Measurements from ENCODE around the gene CNN2.

CNN2 gene

GRCh38 chr19:984165-984967 lies 42.0 kb upstream of the CNN2 start, which contains the start of gene WDR18:
TSS of gene WDR18 (plus strand) at chr19:984345. CDS start at chr19:984354, 9 bp downstream.
- TF ChIP-seq CTCF (IDR thresholded peaks at IDR 0.05; ENCODE audit: low read depth, low read length), result no peak
- no peaks in the 10 kb centered on the region for H3K4me1 ChIP-seq
- no peaks in the 10 kb centered on the region for H3K27me3 ChIP-seq
- peak; percentile 95 for DNase-seq
- peaks cover 18% of the 10 kb centered on the region for H3K36me3 ChIP-seq
- H3K4me3 ChIP-seq (ENCODE audit: low read depth, low read length), result peak within 1 kb of the TSS; percentile 95
- no peaks in the 10 kb centered on the region for H3K9me3 ChIP-seq

GRCh38 chr19:986083-986482 lies 40.3 kb upstream of the CNN2 start:
- TF ChIP-seq CTCF (IDR thresholded peaks at IDR 0.05; ENCODE audit: low read depth, low read length), result no peak
- H3K4me3 ChIP-seq (ENCODE audit: low read depth, low read length), result no peak overlapping the region
- DNase-seq, result no peak
- no peaks in the 10 kb centered on the region for H3K27me3 ChIP-seq
- no peaks in the 10 kb centered on the region for H3K9me3 ChIP-seq
- peaks cover 28% of the 10 kb centered on the region for H3K36me3 ChIP-seq
- H3K4me1 ChIP-seq, result no peaks in the 10 kb centered on the region

GRCh38 chr19:988081-988480 lies 38.3 kb upstream of the CNN2 start:
- H3K36me3 ChIP-seq, result peaks cover 41% of the 10 kb centered on the region
- H3K27me3 ChIP-seq, result no peaks in the 10 kb centered on the region
- peak; percentile 6 for DNase-seq
- no peaks in the 10 kb centered on the region for H3K4me1 ChIP-seq
- no peak overlapping the region for H3K4me3 ChIP-seq (ENCODE audit: low read depth, low read length)
- no peak for TF ChIP-seq CTCF (IDR thresholded peaks at IDR 0.05; ENCODE audit: low read depth, low read length)
- no peaks in the 10 kb centered on the region for H3K9me3 ChIP-seq

- TF ChIP-seq CTCF (IDR thresholded peaks at IDR 0.05; ENCODE audit: low read depth, low read length), result no peak
- Histone ChIP-seq H3K4me1 (no peaks in the 10 kb centered on the region), H3K36me3 (peaks cover 45% of the 10 kb centered on the region), H3K27me3 (no peaks in the 10 kb centered on the region), H3K9me3 (no peaks in the 10 kb centered on the region), H3K4me3 (ENCODE audit: low read depth, low read length) (no peak overlapping the region)
- peak; percentile 4 for DNase-seq
Measured at GRCh38 chr19:988510-988909, 37.9 kb upstream of the CNN2 start.

GRCh38 chr19:989381-990081 lies 36.9 kb upstream of the CNN2 start:
- no peaks in the 10 kb centered on the region for H3K4me1 ChIP-seq
- no peaks in the 10 kb centered on the region for H3K27me3 ChIP-seq
- peaks cover 55% of the 10 kb centered on the region for H3K36me3 ChIP-seq
- H3K9me3 ChIP-seq, result no peaks in the 10 kb centered on the region
- DNase-seq, result peak; percentile 22
- peak; percentile 31 for TF ChIP-seq CTCF (IDR thresholded peaks at IDR 0.05; ENCODE audit: low read depth, low read length)
- H3K4me3 ChIP-seq (ENCODE audit: low read depth, low read length), result no peak overlapping the region

GRCh38 chr19:990119-990571 lies 36.3 kb upstream of the CNN2 start:
- Histone ChIP-seq H3K9me3 (no peaks in the 10 kb centered on the region), H3K4me1 (no peaks in the 10 kb centered on the region), H3K27me3 (no peaks in the 10 kb centered on the region), H3K4me3 (ENCODE audit: low read depth, low read length) (no peak overlapping the region), H3K36me3 (peaks cover 56% of the 10 kb centered on the region)
- TF ChIP-seq CTCF (IDR thresholded peaks at IDR 0.05; ENCODE audit: low read depth, low read length), result no peak
- no peak for DNase-seq
